GM21717 (cell line): ENCODE data around the gene FKBP7.
"Not testable (repeated sequence)": the region's sequence is repeated elsewhere in the genome, so short reads cannot be mapped to it uniquely, and the experiment has no call there.

Source experiments
- ATAC-seq: cut with Tn5 transposase; IDR thresholded peaks from one replicate; pipeline ENCODE4 v1.9.1; 2021; ENCODE audit warnings: mild to moderate bottlenecking, moderate library complexity; ENCODE audit not compliant: unreplicated experiment

The FKBP7 gene

GRCh38 chr2:178491612-178492011 lies 13.2 kb upstream of the FKBP7 start:
- no peak for ATAC-seq

GRCh38 chr2:178485356-178485755 lies 7.0 kb upstream of the FKBP7 start:
- no peak for ATAC-seq

GRCh38 chr2:178484245-178485041 lies 6.0 kb upstream of the FKBP7 start:
- no peak for ATAC-seq

GRCh38 chr2:178482437-178482836 lies 4.0 kb upstream of the FKBP7 start:
- ATAC-seq: peak; percentile 28

GRCh38 chr2:178480227-178481181 lies 2.1 kb upstream of the FKBP7 start, which contains the start of gene PLEKHA3:
Gene PLEKHA3 (plus strand): TSS chr2:178480457. CDS start chr2:178480870, 413 bp downstream.
- peak; percentile 70 for ATAC-seq

GRCh38 chr2:178479758-178480226 lies 1.4 kb upstream of the FKBP7 start:
- no peak for ATAC-seq

GRCh38 chr2:178479275-178479616 lies 846 bp upstream of the FKBP7 start:
- no peak for ATAC-seq

- ATAC-seq: no peak
Measured at GRCh38 chr2:178478130-178478438, 316 bp downstream of the FKBP7 start.

GRCh38 chr2:178477443-178478129 lies 814 bp downstream of the FKBP7 start:
- ATAC-seq: no peak

GRCh38 chr2:178476477-178476876 lies 1.9 kb downstream of the FKBP7 start:
- no peak for ATAC-seq

- ATAC-seq: no peak
Measured at GRCh38 chr2:178474560-178474959, 3.8 kb downstream of the FKBP7 start.

- no peak for ATAC-seq
Measured at GRCh38 chr2:178473931-178474330, 4.5 kb downstream of the FKBP7 start.

- ATAC-seq: no peak
Measured at GRCh38 chr2:178473373-178473772, 5.0 kb downstream of the FKBP7 start.

GRCh38 chr2:178471313-178471712 lies 7.1 kb downstream of the FKBP7 start:
- not testable (repeated sequence) for ATAC-seq

GRCh38 chr2:178469219-178469849 lies 9.1 kb downstream of the FKBP7 start:
- no peak for ATAC-seq

- no peak for ATAC-seq
Measured at GRCh38 chr2:178457390-178457886, 21.0 kb downstream of the FKBP7 start.

GRCh38 chr2:178455947-178456346 lies 22.5 kb downstream of the FKBP7 start:
- ATAC-seq: no peak

- ATAC-seq: no peak
Measured at GRCh38 chr2:178452870-178453269, 25.5 kb downstream of the FKBP7 start.

GRCh38 chr2:178452334-178452733 lies 26.1 kb downstream of the FKBP7 start:
- no peak for ATAC-seq

GRCh38 chr2:178450774-178451525 lies 27.4 kb downstream of the FKBP7 start, which contains the start of the genes PJVK and PRKRA:
Gene PJVK (plus strand): TSS chr2:178451378. CDS start chr2:178453410, 2,032 bp downstream.
Gene PRKRA (minus strand): TSS chr2:178451175. CDS start chr2:178451030, 145 bp downstream.
- peak; percentile 83 for ATAC-seq
